ENCODE results near the gene MYG1.

Gene MYG1

GRCh38 chr12:53352331-53353256 is 53.1 kb downstream of the MYG1 start:
- in situ Hi-C loops (cut with MboI; ENCODE audit: low sequenced_read_pairs): no loop called here

- in situ Hi-C loops (cut with MboI; ENCODE audit: low sequenced_read_pairs): no loop called here
These were observed 53.8 kb downstream of the MYG1 start for GRCh38 chr12:53353257-53353655.

- in situ Hi-C loops (cut with MboI; ENCODE audit: low sequenced_read_pairs): no loop called here
These were observed 55.6 kb downstream of the MYG1 start for GRCh38 chr12:53355121-53355520.

Measured in hTERT RPE-1 (cell line).